K562 (cell line): ENCODE data around the gene C13orf46. TPM values are rescaled to one million over a fixed set of nuclear protein-coding genes. Genes with fewer than 3 reads are reported as not detected.

ENCODE experiments used
- ATAC-seq: fragments of 200-7000 bp; cut with Tn5 transposase; 3 replicates; pipeline ENCODE4 v1.9.1; 2020; ENCODE audit warnings: moderate library complexity
- BruUV-seq: library from RNA; stranded (reverse); fragments of 400-500 nt; replicated peaks from 2 replicates; lab custom pipeline; 2021; lab: Mats Ljungman, UMichigan
- CTCF ChIA-PET: fragments of 300-600 bp; formaldehyde crosslinking; extraction: SDS; loops from one replicate; lab custom pipeline; 2021; ENCODE audit warnings: low intra/inter-chr PET ratio; lab: Yijun Ruan, JAX
- POLR2A ChIA-PET: fragments of 300-600, 350-650 bp; sonication (Branson Sonifier 250); formaldehyde crosslinking; extraction: SDS; loops from one replicate; lab custom pipeline; 2021; ENCODE audit warnings: antibody characterized with exemption, inconsistent platforms; lab: Yijun Ruan, JAX
- DNase-seq, 4 experiments: peaks; one replicate each; pipeline versions ENCODE4 v3.0.0 to v3.0.0-alpha.2; 2011 to 2018; ENCODE audit warnings: low spot score in 3 of 4, mixed read lengths in 3 of 4; ENCODE audit errors: extremely low read depth in 1 of 4
- FAIRE-seq: peaks from 2 replicates; lab custom pipeline; 2011; peaks lifted over from hg19 to GRCh38; lab: Jason Lieb, UNC
- H2AFZ ChIP-seq: 2 replicates; pipeline ENCODE4 v1.6.0; 2011; ENCODE audit warnings: low read depth, low read length, control low read depth, inconsistent platforms
- H3K27ac ChIP-seq: fragments of 200-600 bp; 3 replicates; pipeline ENCODE4 v1.8.0; 2011; ENCODE audit warnings: low read depth, mild to moderate bottlenecking, control low read depth, inconsistent platforms, low read length, moderate library complexity, mixed read lengths; ENCODE audit errors: extremely low read depth
- H3K27me3 ChIP-seq, 2 experiments: fragments of 300-600 bp in 1 of 2; 2 replicates in 1 of 2; 3 replicates in 1 of 2; pipeline versions ENCODE4 v1.6.0 to v1.8.0; 2011; ENCODE audit warnings: inconsistent platforms in 2 of 2, low read length in 2 of 2, mild to moderate bottlenecking in 1 of 2, mixed read lengths in 1 of 2, moderate library complexity in 1 of 2; ENCODE audit not compliant: control insufficient read depth in 2 of 2, insufficient read depth in 2 of 2
- H3K36me3 ChIP-seq: fragments of 300-600 bp; 3 replicates; pipeline ENCODE4 v1.8.0; 2011; ENCODE audit warnings: mild to moderate bottlenecking, low read length, inconsistent platforms; ENCODE audit not compliant: control insufficient read depth, insufficient read depth
- H3K4me1 ChIP-seq, 2 experiments: fragments of 200-600 bp in 1 of 2; replicated peaks in 1 of 2; 2 replicates in 1 of 2; 3 replicates in 1 of 2; pipeline versions ENCODE4 v1.5.1 to v1.8.0; 2011; ENCODE audit warnings: inconsistent platforms in 2 of 2, low read length in 2 of 2, mild to moderate bottlenecking in 1 of 2, mixed read lengths in 1 of 2, moderate library complexity in 1 of 2; ENCODE audit not compliant: control insufficient read depth in 2 of 2, insufficient read depth in 2 of 2
- H3K4me2 ChIP-seq: 2 replicates; pipeline ENCODE4 v1.6.1; 2011; ENCODE audit warnings: low read length, control low read depth, inconsistent platforms, mixed read lengths; ENCODE audit not compliant: insufficient read depth
- H3K4me3 ChIP-seq: fragments of 200-600 bp; sonication (generic), shearing (Covaris generic); 2 replicates; pipeline ENCODE4 v1.5.1; 2016; ENCODE audit warnings: control low read depth, inconsistent platforms
- H3K79me2 ChIP-seq: fragments of 200-600 bp; 3 replicates; pipeline ENCODE4 v1.8.0; 2011; ENCODE audit warnings: low read length, inconsistent platforms; ENCODE audit not compliant: control insufficient read depth, insufficient read depth
- H3K9ac ChIP-seq, 2 experiments: 2 replicates each; pipeline versions ENCODE4 v1.6.0 to v1.6.1; 2011; ENCODE audit warnings: low read depth in 2 of 2, low read length in 2 of 2, control low read depth in 1 of 2, inconsistent platforms in 1 of 2, mild to moderate bottlenecking in 1 of 2, mixed read lengths in 1 of 2; ENCODE audit not compliant: insufficient read depth in 1 of 2
- H3K9me1 ChIP-seq: one replicate; pipeline ENCODE4 v1.6.0; 2011; ENCODE audit warnings: inconsistent platforms, mild to moderate bottlenecking, low read length, moderate library complexity; ENCODE audit not compliant: control insufficient read depth, insufficient read depth
- H3K9me3 ChIP-seq: replicated peaks from 2 replicates; pipeline ENCODE4 v1.5.1; 2011; ENCODE audit warnings: low read depth, low read length, inconsistent platforms; ENCODE audit not compliant: control insufficient read depth, insufficient read depth
- H4K20me1 ChIP-seq: replicated peaks from 2 replicates; pipeline ENCODE4 v1.6.1; 2011; ENCODE audit warnings: low read length, inconsistent platforms, mixed read lengths; ENCODE audit not compliant: control insufficient read depth, insufficient read depth
- BDP1 ChIP-seq: IDR thresholded peaks from 3 replicates; pipeline ENCODE4 v1.6.1; 2011; ENCODE audit not compliant: insufficient read length, insufficient read depth
- CSDE1 ChIP-seq, 2 experiments: fragments of 450-650 bp; IDR thresholded peaks; 2 replicates each; pipeline ENCODE4 v1.6.1; 2016; ENCODE audit warnings: mild to moderate bottlenecking in 1 of 2
- EZH2 ChIP-seq: IDR thresholded peaks from 2 replicates; pipeline ENCODE4 v1.6.1; 2012; ENCODE audit warnings: low read depth, mild to moderate bottlenecking, inconsistent platforms, low read length, borderline replicate concordance
- FOS ChIP-seq: IDR thresholded peaks from 3 replicates; pipeline ENCODE4 v1.6.1; 2011; ENCODE audit not compliant: insufficient read length; ENCODE audit errors: extremely low read depth
- HNRNPUL1 ChIP-seq: fragments of 200-400 bp; formaldehyde crosslinking; IDR thresholded peaks from 2 replicates; pipeline ENCODE4 v1.6.1; 2017; ENCODE audit warnings: low read length
- L3MBTL2 ChIP-seq: fragments of 450-650 bp; IDR thresholded peaks from 2 replicates; pipeline ENCODE4 v1.6.1; 2016; ENCODE audit warnings: mild to moderate bottlenecking, moderate library complexity
- MAFK ChIP-seq: IDR thresholded peaks from 2 replicates; pipeline ENCODE4 v1.6.1; 2011; ENCODE audit warnings: low read length, improper control_type of control experiment
- MTA2 ChIP-seq: fragments of 450-650 bp; IDR thresholded peaks from 2 replicates; pipeline ENCODE4 v1.6.1; 2016; ENCODE audit warnings: low read depth
- SNRNP70 ChIP-seq: fragments of 200-400 bp; formaldehyde crosslinking; optimal IDR thresholded peaks from 2 replicates; pipeline ENCODE3; 2017; ENCODE audit warnings: low read depth, low read length
- SPI1 ChIP-seq: IDR thresholded peaks from 2 replicates; pipeline ENCODE4 v1.6.1; 2011; ENCODE audit warnings: low read depth, low read length, control low read depth, borderline replicate concordance
- SRSF3 ChIP-seq: fragments of 200-400 bp; formaldehyde crosslinking; IDR thresholded peaks from 2 replicates; pipeline ENCODE4 v1.6.1; 2016; ENCODE audit warnings: mild to moderate bottlenecking, low read length, moderate library complexity; ENCODE audit not compliant: insufficient read depth
- THAP12 ChIP-seq: fragments of 250-450 bp; sonication (Bioruptor Pico); IDR thresholded peaks from 2 replicates; pipeline ENCODE4 v1.9.0; 2021; ENCODE audit warnings: mild to moderate bottlenecking, inconsistent platforms
- ZNF12 ChIP-seq: sonication (generic); formaldehyde crosslinking; IDR thresholded peaks from 2 replicates; pipeline ENCODE4 v1.4.0; 2020; ENCODE audit warnings: mild to moderate bottlenecking, missing genetic modification reagents
- ZNF239 ChIP-seq: fragments of 250-450 bp; sonication (Bioruptor Pico); IDR thresholded peaks from 2 replicates; pipeline ENCODE4 v1.4.0; 2020; ENCODE audit warnings: mild to moderate bottlenecking
- WGBS: fragments of 100-300 bp; shearing (Covaris generic); methylation state at CpG from one replicate; pipeline ENCODE4 v1.1.6; 2016; ENCODE audit warnings: low coverage, mixed read lengths; ENCODE audit not compliant: insufficient coverage; ENCODE audit errors: missing lambda C conversion rate; 5-methylcytosine and 5-hydroxymethylcytosine counted together
- in situ Hi-C: fragments of 300-500 bp; cut with MboI; formaldehyde crosslinking; loops from 4 replicates; pipeline ENCODE4 v1.15.0; 2018; ENCODE audit warnings: inconsistent platforms, mixed read lengths
- intact Hi-C: fragments of 100-400 bp; cut with micrococcal nuclease; formaldehyde crosslinking; loops from 2 replicates; pipeline ENCODE4 v1.14.2; 2022
- polyA plus RNA-seq, 8 experiments: library from polyadenylated mRNA; depleted of rRNA in 4 of 8; stranded (reverse) in 5 of 8; unstranded in 3 of 8; fragments of >200 nt; fragmentation: Nextera tagmentation in 2 of 8; fragmentation: Illumina TruSeq in 1 of 8; extraction: Ambion mirVana in 2 of 8; extraction: Trizol in 1 of 8; gene quantifications; 2 replicates each; pipeline versions ENCODE4 v1.2.1 to v1.2.3, GENCODE V29; 2011 to 2014; ENCODE audit warnings: inconsistent platforms in 1 of 8, missing spikeins in 1 of 8
- total RNA-seq, 7 experiments: library from RNA; depleted of rRNA in 6 of 7; stranded (reverse); fragments of >200 nt in 6 of 7; fragmentation: Illumina TruSeq in 2 of 7; extraction: Trizol in 2 of 7; gene quantifications; 2 replicates each; pipeline versions ENCODE4 v1.2.1 to v1.2.3, GENCODE V29; 2011 to 2021; ENCODE audit warnings: low replicate concordance in 1 of 7

The C13orf46 gene
- total and polyA plus RNA-seq, 9 of the 15 experiments (the other 6 are each of a cell fraction or from before 2014, with no cell fraction given) = 0.04 to 0.24 (median 0.05) TPM; not detected in 4

GRCh38 chr13:113917594-113918371 is 56.1 kb downstream of the C13orf46 start:
- no peak overlapping the region for H3K4me2 ChIP-seq
- DNase-seq = no peak
- H3K4me1 ChIP-seq = peaks cover 0 to 9% of the 10 kb centered on the region in 2 experiments; a peak in 2 of 5 replicates
- TF ChIP-seq SNRNP70 (no peak), ZNF12 (0 out of 2 replicates have a peak, but pooled peaks have one; percentile 41)
- 0 out of 2 replicates have a peak, but pooled peaks cover 4% of the 10 kb centered on the region for H4K20me1 ChIP-seq
- peaks cover 27 to 86% of the 10 kb centered on the region in 2 experiments; a peak in 4 of 5 replicates for H3K27me3 ChIP-seq
- ChIA-PET POLR2A (interaction anchor here (1.2 kb wide), 1 partner anchor 12 kb away, joined by 3 read pairs; no protein-coding TSS in a partner anchor), CTCF (no interaction called here)
- no peaks in the 10 kb centered on the region for H3K9me1 ChIP-seq
- ATAC-seq = peak; percentile 22; the same call in 1 of the 3 replicates
- no peaks in the 10 kb centered on the region for H3K79me2 ChIP-seq
- H3K27ac ChIP-seq = no peak overlapping the region
- H3K4me3 ChIP-seq = no peak overlapping the region
- no peaks in the 10 kb centered on the region for H3K36me3 ChIP-seq
- no peak overlapping the region for H3K9ac ChIP-seq
- WGBS = 8% methylated on average over 21 of the region's 29 CpGs
- in situ Hi-C loops = loop anchor here (10.0 kb wide), 2 partner anchors 93 to 263 kb away; partner anchors contain the start of gene ATP4B
- no TSS peak for BruUV-seq
- FAIRE-seq = no peak
- H2AFZ ChIP-seq = no peak overlapping the region
- 0 out of 2 replicates have a peak, but pooled peaks cover 2% of the 10 kb centered on the region for H3K9me3 ChIP-seq
- intact Hi-C loops = no loop called here

- Histone ChIP-seq H3K4me3 (no peak overlapping the region), H3K4me1 (peaks cover 0 to 9% of the 10 kb centered on the region in 2 experiments; a peak in 2 of 5 replicates), H3K4me2 (no peak overlapping the region), H4K20me1 (0 out of 2 replicates have a peak, but pooled peaks cover 4% of the 10 kb centered on the region), H3K27me3 (peaks cover 24 to 80% of the 10 kb centered on the region in 2 experiments; a peak in 4 of 5 replicates), H3K27ac (no peak overlapping the region), H2AFZ (no peak overlapping the region), H3K79me2 (no peaks in the 10 kb centered on the region), H3K9me1 (no peaks in the 10 kb centered on the region), H3K9ac (no peak overlapping the region)
- no peak for DNase-seq
- CTCF ChIA-PET = no interaction called here
- 0 out of 3 replicates have a peak, but pooled peaks have one; percentile 25 for ATAC-seq
- 0% methylated on average over 10 of the region's 14 CpGs for WGBS
- intact Hi-C loops = no loop called here
- no TSS peak for BruUV-seq
- TF ChIP-seq MTA2 (no peak), CSDE1 (IDR thresholded peaks at IDR 0.05) (no peak), FOS (no peak), SPI1 (no peak), L3MBTL2 (no peak), ZNF239 (no peak), THAP12 (CRISPR knock-in tag) (no peak), BDP1 (no peak), EZH2 (no peak), SRSF3 (no peak), MAFK (no peak), HNRNPUL1 (no peak)
- TF ChIP-seq, all 486 proteins: peak for 0
- POLR2A ChIA-PET = interaction anchor here (1.2 kb wide), 1 partner anchor 13 kb away, joined by 3 read pairs; no protein-coding TSS in a partner anchor
- no peak for FAIRE-seq
- no peaks in the 10 kb centered on the region for H3K36me3 ChIP-seq
- in situ Hi-C loops = loop anchor here (10.0 kb wide), 2 partner anchors 92 to 262 kb away; partner anchors contain the start of gene ATP4B
- H3K9me3 ChIP-seq = 0 out of 2 replicates have a peak, but pooled peaks cover 2% of the 10 kb centered on the region
Measured at GRCh38 chr13:113917096-113917495, 56.8 kb downstream of the C13orf46 start.
